HG03135 (cell line): ENCODE data around the gene GTF3C2.
"Not testable (repeated sequence)": the region's sequence is repeated elsewhere in the genome, so short reads cannot be mapped to it uniquely, and the experiment has no call there.

ENCODE experiments used
- ATAC-seq: cut with Tn5 transposase; IDR thresholded peaks from one replicate; pipeline ENCODE4 v1.9.1; 2021; ENCODE audit warnings: mild to moderate bottlenecking, moderate library complexity; ENCODE audit not compliant: unreplicated experiment

The GTF3C2 gene

GRCh38 chr2:27322301-27322765, 34.2 kb downstream of the GTF3C2 start:
- peak; percentile 20 for ATAC-seq

GRCh38 chr2:27320958-27321543, 35.5 kb downstream of the GTF3C2 start:
- no peak for ATAC-seq

- ATAC-seq, result not testable (repeated sequence)
Measured at GRCh38 chr2:27319839-27320238, 36.7 kb downstream of the GTF3C2 start.

- ATAC-seq, result no peak
Measured at GRCh38 chr2:27316655-27317412, 39.7 kb downstream of the GTF3C2 start.

GRCh38 chr2:27315122-27315521, 41.4 kb downstream of the GTF3C2 start:
- no peak for ATAC-seq

GRCh38 chr2:27314709-27315108, 41.9 kb downstream of the GTF3C2 start:
- no peak for ATAC-seq

GRCh38 chr2:27313882-27314645, 42.5 kb downstream of the GTF3C2 start:
- ATAC-seq, result no peak

- no peak for ATAC-seq
Measured at GRCh38 chr2:27312152-27312551, 44.4 kb downstream of the GTF3C2 start.

GRCh38 chr2:27309651-27310050, 46.9 kb downstream of the GTF3C2 start:
- no peak for ATAC-seq

- ATAC-seq, result no peak
Measured at GRCh38 chr2:27308359-27308881, 48.1 kb downstream of the GTF3C2 start, which contains the start of gene UCN. TSS of gene UCN (minus strand) at chr2:27308445. CDS start at chr2:27307895, 550 bp downstream.

GRCh38 chr2:27307545-27308358, 48.8 kb downstream of the GTF3C2 start:
- no peak for ATAC-seq

- no peak for ATAC-seq
Measured at GRCh38 chr2:27307287-27307544, 49.3 kb downstream of the GTF3C2 start.

- ATAC-seq, result no peak
Measured at GRCh38 chr2:27306573-27307286, 49.8 kb downstream of the GTF3C2 start.

- ATAC-seq, result no peak
Measured at GRCh38 chr2:27306136-27306535, 50.4 kb downstream of the GTF3C2 start.

- ATAC-seq, result no peak
Measured at GRCh38 chr2:27305516-27305915, 51.0 kb downstream of the GTF3C2 start.

- ATAC-seq, result no peak
Measured at GRCh38 chr2:27304488-27305240, 51.9 kb downstream of the GTF3C2 start.

- ATAC-seq, result no peak
Measured at GRCh38 chr2:27303093-27304025, 53.2 kb downstream of the GTF3C2 start.

- ATAC-seq, result not testable (repeated sequence)
Measured at GRCh38 chr2:27300606-27301005, 56.0 kb downstream of the GTF3C2 start.
